ENCODE measurements around the gene HIF1A. TPM values are rescaled to one million over a fixed set of nuclear protein-coding genes. Genes with fewer than 3 reads are reported as not detected.

Gene HIF1A
- total and polyA plus RNA-seq, 2 experiments from 2014 or later: 113 to 242 TPM

DNA sequence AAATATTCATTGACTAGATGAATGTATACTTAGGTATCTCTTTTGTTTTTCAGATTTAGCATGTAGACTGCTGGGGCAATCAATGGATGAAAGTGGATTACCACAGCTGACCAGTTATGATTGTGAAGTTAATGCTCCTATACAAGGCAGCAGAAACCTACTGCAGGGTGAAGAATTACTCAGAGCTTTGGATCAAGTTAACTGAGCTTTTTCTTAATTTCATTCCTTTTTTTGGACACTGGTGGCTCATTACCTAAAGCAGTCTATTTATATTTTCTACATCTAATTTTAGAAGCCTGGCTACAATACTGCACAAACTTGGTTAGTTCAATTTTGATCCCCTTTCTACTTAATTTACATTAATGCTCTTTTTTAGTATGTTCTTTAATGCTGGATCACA is 51.6 kb downstream of the HIF1A start (continued):
- TF ChIP-seq ZNF462 (CRISPR knock-in tag; IDR thresholded peaks at IDR 0.05): no peak
- no peak for TF ChIP-seq JUNB (IDR thresholded peaks at IDR 0.05; ENCODE audit: unreplicated experiment)
- no peak for TF ChIP-seq ZNF331 (CRISPR knock-in tag; IDR thresholded peaks at IDR 0.05; ENCODE audit: low read depth)

DNA sequence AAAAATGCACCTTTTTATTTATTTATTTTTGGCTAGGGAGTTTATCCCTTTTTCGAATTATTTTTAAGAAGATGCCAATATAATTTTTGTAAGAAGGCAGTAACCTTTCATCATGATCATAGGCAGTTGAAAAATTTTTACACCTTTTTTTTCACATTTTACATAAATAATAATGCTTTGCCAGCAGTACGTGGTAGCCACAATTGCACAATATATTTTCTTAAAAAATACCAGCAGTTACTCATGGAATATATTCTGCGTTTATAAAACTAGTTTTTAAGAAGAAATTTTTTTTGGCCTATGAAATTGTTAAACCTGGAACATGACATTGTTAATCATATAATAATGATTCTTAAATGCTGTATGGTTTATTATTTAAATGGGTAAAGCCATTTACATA is 52.0 kb downstream of the HIF1A start:
- DNase-seq (ENCODE audit: low spot score) (no peak), ATAC-seq (no peak)
- Mint-ChIP-seq H3K4me1 (peaks cover 26% of the 10 kb centered on the region), H3K9me3 (no peaks in the 10 kb centered on the region), H3K27me3 (ENCODE audit: insufficient read depth, low read depth, poor library complexity) (peaks cover 11% of the 10 kb centered on the region), H3K36me3 (ENCODE audit: low read depth) (peaks cover 56% of the 10 kb centered on the region), H3K4me3 (no peak overlapping the region), H3K27ac (no peak overlapping the region)
- Histone ChIP-seq H3F3A (replicated peaks; ENCODE audit: low read depth) (peaks cover 7% of the 10 kb centered on the region; the same call in 1 of the 2 replicates), H4K20me1 (replicated peaks; ENCODE audit: insufficient read depth) (0 out of 2 replicates have a peak, but pooled peaks cover 3% of the 10 kb centered on the region), H3K27me3 (ENCODE audit: insufficient read depth) (no peaks in the 10 kb centered on the region), H3K9me2 (ENCODE audit: insufficient read depth) (no peaks in the 10 kb centered on the region), H3K36me3 (ENCODE audit: insufficient read depth) (peaks cover 46% of the 10 kb centered on the region), H3K4me3 (no peak overlapping the region), H2AFZ (no peak overlapping the region), H3K27ac (ENCODE audit: low read depth) (no peak overlapping the region), H3K4me2 (no peak overlapping the region), H3K4me1 (ENCODE audit: insufficient read depth) (peaks cover 17% of the 10 kb centered on the region), H3K79me2 (replicated peaks; ENCODE audit: insufficient read depth) (peaks cover 10% of the 10 kb centered on the region; the same call in 1 of the 2 replicates)
- no peak for TF ChIP-seq ETS1 (IDR thresholded peaks at IDR 0.05)
- no peak for TF ChIP-seq ZNF462 (CRISPR knock-in tag; IDR thresholded peaks at IDR 0.05)
- TF ChIP-seq NANOG (IDR thresholded peaks at IDR 0.05; ENCODE audit: borderline replicate concordance): no peak
- TF ChIP-seq CREB1 (CRISPR knock-in tag; IDR thresholded peaks at IDR 0.05; ENCODE audit: low read depth): no peak
- TF ChIP-seq POLR2AphosphoS5 (IDR thresholded peaks at IDR 0.05; ENCODE audit: low read depth): no peak
- no peak for TF ChIP-seq STAT1 (IDR thresholded peaks at IDR 0.05; ENCODE audit: unreplicated experiment)
